Skin of body (tissue), 2 donors: ENCODE measurements around the gene RPUSD4. TPM values are rescaled to one million over a fixed set of nuclear protein-coding genes. Genes with fewer than 3 reads are reported as not detected.
"Not testable (repeated sequence)": the region's sequence is repeated elsewhere in the genome, so short reads cannot be mapped to it uniquely, and the experiment has no call there.

Experiments
- DNase-seq: peaks from one replicate; lab custom pipeline; 2025; lab: John Stamatoyannopoulos, UW
- total RNA-seq: library from RNA; depleted of rRNA; stranded (reverse); fragments of >200 nt; gene quantifications from one replicate; pipeline ENCODE4 v1.2.3, GENCODE V29; 2014

The RPUSD4 gene, protein sequence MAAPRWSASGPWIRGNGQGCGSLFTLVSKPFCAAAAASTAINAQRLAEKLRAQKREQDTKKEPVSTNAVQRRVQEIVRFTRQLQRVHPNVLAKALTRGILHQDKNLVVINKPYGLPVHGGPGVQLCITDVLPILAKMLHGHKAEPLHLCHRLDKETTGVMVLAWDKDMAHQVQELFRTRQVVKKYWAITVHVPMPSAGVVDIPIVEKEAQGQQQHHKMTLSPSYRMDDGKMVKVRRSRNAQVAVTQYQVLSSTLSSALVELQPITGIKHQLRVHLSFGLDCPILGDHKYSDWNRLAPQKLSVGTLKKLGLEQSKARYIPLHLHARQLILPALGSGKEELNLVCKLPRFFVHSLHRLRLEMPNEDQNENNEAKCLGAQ
- 25.0 TPM for total RNA-seq

DNA sequence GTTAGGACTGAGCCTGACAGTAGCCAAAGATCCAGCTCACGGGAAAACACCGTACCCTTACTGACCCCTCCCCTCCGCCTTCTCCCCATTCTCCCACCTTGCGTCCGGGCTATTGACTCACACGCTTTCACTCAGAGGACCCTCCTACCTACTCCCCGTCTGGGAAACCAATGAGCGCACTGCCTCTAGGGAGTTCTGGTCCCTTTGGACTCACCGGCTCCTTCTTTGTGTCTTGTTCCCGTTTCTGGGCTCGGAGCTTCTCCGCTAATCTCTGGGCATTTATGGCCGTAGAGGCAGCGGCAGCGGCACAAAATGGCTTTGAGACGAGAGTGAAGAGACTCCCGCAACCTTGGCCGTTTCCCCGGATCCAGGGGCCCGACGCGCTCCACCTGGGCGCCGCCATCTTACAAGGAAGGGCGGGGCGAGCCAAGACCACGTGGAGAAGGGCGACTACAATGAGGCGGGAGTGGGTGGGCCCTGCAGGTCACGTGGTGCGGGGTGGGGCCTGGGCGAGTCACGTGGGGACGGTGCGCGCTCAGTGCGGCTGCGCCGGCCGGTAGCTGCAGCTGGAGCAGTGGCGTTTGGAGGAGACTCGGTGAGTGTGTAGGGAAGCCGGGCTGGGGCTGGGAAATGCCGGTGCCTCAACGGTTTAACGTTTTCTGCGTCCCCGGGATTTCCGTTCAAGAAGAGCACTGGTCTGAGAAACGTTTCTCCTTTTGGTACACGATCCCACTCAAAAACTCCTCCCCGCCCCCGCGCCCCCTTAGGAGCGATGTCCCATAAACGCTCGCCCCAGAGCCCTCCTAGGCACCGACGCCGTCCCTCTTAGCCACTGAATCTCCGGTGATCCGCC lies at the start of gene RPUSD4, which contains the start of gene FAM118B:
Gene RPUSD4, minus strand, starts transcription at position 415 of the 853 bp plus-strand sequence. Its CDS starts 12 bp downstream, at position 403.
Gene FAM118B, plus strand, starts transcription at position 547 of the 853 bp plus-strand sequence. CDS start 23,220 bp downstream, outside the sequence.
- peak; percentile 96 for DNase-seq

DNA sequence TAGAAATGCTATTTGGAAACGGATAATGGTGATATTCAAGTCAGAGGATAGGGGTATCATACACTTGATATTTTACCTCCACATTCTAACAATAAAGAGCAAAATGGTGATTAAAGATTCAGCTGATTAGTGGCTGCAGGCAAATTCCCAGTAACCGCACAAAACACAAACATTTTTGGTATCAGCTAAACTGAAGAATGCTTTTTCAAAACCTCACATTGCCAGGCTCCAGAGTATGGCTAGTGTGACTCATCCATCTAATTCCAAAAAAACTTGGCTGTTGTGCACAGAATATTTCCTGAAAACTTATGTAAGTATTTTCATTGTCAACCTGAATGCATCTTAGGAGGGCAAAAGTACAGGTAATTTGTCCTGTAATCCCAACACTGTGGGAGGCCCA lies 46.3 kb upstream of the RPUSD4 start:
- no peak for DNase-seq

DNA sequence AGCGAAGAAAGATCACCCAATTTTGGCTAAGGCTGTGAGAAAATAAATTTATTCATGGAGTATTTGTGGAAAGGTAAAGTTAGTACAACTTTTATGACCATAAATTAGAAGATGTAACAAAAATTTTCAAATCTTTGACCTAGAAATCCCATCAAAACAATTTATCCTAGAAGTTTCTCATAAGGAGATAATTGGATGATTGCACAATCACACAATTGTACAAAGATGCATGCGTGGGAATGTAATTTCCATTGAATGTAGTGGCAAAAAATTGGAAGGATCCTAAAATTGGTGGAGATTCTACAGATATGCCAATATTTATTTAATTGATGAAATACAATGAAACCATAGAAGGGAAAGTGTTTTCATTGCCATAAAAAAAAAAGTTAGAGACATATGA lies 45.7 kb upstream of the RPUSD4 start:
- no peak for DNase-seq

DNA sequence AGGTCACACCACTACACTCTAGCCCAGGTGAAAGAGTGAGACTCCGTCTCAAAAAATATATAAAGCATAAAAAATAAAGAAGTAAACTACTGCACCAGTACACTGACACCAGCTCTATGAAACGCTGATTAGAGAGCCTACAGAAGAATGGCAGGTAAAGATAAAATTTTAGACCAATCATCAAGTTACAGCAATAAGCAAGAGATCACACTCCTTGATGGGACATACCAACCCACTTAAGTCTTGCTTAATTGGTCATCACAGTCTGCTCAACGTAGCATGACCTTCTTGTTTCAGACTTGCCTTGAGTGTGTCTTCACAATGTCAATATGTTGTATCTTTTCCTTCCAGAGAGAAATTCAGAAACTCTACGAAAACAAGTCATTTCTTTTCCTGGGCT lies 44.8 kb upstream of the RPUSD4 start:
- DNase-seq: no peak

DNA sequence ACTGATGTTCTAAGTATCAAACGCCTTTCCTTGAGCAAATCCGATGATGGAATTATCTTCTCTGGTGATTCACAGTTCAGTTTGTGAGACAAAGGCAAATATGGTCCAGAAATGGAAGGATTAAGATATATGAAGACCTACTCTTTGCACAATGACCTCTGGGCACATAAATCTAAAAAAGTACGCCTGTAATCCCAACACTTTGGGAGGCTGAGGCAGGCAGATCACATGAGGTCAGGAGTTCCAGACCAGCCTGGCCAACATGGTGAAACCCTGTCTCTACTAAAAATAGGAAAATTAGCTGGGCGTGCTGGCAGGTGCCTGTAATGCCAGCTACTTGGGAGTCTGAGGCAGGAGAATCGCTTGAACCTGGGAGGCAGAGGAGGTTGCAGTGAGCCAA lies 44.1 kb upstream of the RPUSD4 start:
- DNase-seq: not testable (repeated sequence)

DNA sequence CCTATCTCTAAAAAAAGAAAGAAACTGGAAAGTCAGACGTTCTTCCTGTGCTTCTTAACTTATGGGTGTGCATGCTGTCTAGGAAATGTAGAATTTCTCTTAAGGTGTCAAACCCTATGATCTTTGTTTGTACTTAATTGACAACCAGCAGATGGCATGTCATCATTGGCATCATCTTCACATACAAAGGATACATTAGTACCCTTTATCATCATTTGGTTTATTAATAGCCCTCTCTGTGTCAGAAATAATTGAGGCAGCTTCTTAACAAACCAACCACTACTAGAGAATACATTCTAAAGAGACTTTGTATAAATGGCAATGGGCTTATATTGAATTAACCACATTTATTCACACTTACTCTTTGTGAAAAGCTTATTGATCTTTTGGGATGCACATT lies 43.4 kb upstream of the RPUSD4 start:
- DNase-seq: no peak

DNA sequence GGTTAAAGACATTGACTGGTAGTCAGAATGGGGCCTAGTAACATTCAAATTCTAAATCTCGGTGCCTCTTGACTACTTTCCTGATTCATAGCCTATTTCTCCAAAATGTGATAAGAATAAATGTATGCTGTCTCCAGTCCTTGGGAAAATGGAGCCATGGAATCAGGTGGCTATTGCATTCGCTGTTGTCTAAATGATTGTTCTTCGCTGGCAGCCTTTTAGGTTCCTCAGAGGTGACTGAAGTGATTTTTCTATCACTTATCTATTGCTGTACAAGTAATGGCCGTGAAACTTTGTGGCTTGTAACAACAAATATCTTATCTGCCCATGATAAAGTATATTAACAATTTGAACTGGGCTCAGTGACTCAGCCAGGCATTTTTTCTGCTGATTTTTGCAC lies 41.8 kb upstream of the RPUSD4 start:
- no peak for DNase-seq

DNA sequence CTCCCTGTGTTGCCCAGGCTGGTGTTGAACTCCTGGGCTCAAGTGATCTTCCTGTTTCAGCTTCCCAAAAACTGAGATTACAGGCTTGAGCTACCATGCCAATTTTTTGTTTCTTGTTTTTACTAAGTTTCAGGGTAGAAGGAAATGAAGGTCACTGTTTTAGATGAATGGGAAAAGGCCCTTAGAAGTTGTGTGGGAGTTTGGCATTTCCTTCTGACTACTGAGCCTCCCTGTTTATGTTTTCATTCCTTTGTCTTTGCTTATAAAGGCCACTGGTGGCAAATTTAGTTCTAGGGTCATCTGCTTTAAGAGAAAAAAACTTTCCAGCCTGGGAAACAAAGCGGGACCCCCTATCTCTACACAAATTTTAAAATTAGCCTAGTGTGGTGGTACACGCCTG lies 35.2 kb upstream of the RPUSD4 start:
- DNase-seq: no peak

DNA sequence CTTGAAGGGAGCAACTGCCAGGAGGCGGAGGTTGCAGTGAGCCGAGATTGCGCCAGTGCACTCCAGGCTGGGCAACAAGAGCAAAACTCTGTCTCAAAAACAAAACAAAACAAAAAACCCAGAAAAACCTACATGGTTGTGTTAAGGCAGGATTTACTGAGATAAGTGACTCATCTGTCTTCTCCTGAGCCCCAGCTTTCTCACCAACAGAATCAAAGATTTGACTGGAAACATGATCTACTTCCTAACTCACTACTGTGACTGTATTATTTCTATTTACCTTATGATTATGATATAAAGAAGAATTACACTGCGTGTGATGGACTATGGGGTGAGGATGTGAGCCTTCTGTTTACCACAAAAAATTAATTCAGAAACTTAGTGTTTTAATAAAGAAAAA lies 21.9 kb upstream of the RPUSD4 start:
- DNase-seq: no peak

DNA sequence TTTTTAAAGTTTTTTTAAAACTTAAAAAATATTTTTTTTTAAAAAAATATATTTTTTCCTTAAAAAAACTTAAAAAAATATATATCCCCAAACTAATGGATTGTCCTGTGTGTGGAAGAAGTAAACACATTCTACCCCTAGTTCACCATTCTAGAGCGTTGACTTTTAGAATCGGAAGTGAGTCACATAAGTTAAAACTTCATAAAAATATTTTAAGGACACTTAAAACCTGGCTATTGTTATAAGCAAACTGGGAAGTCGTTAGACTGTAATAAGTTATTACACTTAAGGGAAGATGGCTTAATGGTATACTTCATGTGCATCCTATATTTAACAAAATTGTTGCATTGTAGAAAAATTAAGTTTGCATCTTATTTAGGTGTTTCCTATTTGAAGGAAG lies 21.2 kb upstream of the RPUSD4 start:
- no peak for DNase-seq

DNA sequence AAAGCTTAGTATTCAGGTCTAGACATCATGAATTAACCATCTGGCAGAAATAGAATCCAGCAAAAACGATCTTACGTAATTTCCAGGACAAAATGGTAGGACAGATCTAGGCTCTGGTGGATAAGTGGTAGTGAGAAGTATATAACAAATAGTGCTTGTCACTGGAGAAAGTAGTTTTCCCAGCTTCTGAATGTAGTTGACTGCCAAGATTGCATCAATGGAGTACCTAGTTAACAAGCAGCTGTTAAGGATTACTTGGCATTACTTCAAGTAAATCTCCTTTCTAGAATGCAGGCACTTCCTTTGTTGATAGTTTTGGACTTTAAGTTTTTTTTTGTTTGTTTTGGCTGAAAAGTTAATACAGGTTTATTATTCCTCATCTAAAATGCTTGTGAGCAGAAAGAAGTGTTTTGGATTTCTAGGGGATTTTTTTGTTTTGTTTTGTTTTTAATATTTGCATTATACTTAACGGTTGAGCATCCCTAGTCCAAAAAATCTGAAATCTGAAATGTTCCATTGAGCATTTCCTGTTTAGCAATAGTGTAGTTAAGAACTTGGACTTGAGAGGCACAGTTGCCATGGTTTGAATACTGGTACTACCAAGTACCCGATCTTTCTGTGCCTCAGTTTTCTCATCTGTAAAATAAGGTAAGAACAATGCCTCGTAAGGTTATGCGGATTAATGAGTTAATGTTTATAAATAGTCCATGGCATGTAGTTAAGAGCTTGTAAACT lies 20.4 kb upstream of the RPUSD4 start:
- DNase-seq: no peak

DNA sequence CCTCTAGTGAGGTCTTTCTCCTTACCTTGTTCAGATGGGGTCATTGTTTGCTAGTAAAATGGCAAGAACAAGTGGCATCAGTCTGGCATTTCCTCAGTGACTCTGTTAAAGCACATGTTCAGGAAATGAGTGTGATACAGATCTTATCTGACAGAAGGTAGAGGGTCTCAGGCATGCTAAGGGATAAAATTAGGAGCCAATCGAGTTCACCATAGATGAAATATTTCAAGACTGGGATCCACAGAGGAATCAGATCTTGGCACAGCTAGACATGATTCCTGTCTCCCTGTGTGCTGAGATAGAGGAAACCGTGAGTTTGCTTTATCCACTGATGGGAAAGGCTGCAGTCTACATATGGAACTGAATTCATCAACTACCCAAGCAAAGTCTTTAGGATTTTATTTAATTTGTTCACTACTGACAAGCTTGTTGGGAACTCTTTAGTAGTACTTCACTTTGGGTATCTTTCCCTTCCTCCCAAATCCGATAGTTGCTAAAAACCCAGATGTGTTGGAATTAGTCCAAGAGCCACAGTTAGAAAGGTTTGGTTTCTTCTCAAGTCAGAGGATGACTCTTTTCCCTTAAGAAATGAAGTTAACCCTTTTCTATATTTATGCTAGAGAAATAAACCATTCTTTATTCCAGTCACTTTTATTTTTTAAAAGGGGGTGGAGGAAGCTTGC lies 18.5 kb upstream of the RPUSD4 start:
- no peak for DNase-seq

DNA sequence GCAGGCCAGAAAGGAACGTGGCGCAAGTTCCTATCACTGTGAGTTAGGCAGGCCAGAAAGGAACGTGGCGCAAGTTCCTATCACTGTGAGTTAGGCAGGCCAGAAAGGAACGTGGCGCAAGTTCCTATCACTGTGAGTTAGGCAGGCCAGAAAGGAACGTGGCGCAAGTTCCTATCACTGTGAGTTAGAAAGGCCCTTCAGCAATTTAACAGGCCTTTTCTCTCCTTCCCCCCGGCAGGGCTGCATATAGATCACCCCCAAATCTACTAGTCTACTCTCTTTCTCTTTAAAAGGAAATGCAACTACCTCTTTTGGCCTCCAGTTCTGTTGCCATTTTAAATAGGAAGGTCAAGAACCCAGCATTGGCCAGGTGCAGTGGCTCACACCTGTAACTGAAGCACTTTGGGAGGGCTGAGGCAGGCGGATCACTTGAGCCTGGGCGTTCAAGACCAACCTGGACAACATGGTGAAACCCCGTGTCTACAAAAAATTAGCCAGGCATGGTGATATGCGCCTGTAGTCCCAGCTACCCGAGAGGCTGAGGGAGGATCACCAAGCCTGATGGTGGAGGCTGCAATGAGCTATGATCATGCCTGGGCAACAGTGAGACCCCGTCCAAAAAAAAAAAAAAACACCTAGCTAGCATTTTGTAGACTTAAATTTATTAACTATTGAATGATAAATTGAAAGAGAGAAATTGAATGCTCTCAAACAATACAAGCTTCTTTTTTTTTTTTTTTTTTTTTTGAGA lies 15.1 kb upstream of the RPUSD4 start:
- DNase-seq: no peak

DNA sequence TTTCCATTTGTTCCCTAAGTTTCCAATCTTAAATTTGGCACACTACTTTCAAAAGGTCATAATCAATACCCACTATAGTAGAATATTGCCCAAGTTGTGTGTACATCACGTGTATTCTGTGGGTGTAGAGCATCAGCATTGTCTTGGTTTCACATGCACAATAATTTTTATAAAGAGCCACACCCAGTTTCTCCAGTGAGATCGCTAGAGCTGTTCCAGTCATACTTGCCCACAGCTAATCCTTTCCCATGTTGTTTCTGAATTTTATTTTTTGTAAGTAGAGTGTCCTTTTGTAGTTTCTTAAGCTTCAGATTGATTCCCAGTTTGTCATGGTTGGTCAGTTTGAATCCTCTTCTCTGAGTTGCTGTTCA lies 13.8 kb upstream of the RPUSD4 start:
- no peak for DNase-seq

DNA sequence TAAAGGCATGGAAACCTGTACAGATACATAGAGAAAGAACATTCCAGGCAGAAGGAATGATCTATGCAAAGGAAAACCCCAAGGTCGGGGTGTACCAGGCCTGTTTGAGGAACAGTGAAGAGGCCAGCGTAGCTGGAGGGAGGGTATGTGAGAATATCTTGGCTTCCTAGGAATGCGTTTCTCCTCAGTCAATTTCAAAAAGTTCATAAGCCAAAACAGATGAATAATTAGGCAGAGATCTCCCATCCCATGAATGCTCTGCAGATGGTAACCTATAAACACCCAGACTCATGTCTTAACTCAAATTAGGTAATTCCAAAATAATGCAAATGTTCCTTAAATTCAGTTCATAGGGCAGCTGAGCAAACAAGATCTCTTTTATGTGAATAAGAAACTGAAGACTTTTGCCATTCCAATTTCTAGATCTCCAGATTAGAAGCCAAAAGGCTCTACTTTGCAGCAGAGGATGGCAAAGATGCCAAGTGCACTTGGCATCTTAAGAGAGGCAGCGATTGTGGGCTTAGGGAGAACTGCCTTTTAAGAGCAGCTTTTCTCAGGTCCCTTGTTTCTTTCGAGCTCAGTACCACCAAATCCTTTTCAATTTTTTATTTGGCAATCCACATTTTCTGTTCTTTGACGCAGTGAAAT lies 13.3 kb upstream of the RPUSD4 start:
- peak; percentile 31 for DNase-seq

DNA sequence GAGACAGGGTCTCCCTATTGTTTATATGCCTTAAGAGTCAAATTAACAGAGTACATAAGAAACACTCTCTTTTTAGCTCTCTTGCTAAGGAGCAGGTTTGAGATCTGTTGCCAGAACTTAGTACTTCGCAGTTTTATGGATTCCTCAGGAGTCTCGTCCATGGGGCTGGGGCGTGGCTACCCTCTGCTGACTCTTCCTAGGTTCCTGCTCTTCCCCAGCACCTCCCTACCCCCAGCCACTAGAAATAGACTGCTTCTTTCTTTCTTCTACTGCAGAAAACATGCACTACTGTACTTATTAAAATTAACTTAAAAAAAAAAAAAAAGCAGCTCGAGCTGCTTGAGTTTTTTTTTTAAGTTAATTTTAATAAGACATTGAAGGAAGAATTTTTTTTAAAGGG lies 8.1 kb upstream of the RPUSD4 start:
- DNase-seq: no peak

DNA sequence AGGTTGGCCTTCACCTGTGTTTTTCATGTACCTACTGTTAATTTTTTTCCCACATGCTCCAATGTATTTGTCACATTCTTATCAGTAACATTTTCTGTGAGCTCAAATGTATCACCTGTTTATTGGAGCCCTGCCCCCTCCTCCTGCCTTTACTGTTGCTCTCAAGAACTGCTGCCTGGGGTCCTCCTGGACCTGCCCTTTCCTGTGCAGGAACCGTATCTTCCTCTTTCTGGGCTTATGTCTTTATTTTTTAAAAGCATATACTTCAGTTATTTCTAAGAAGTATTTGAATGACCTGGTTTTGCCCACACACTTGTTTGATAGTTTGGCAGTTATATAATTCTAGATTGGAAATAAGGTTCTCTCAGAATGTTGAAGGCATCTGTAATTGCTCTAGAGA lies 6.0 kb upstream of the RPUSD4 start:
- no peak for DNase-seq

DNA sequence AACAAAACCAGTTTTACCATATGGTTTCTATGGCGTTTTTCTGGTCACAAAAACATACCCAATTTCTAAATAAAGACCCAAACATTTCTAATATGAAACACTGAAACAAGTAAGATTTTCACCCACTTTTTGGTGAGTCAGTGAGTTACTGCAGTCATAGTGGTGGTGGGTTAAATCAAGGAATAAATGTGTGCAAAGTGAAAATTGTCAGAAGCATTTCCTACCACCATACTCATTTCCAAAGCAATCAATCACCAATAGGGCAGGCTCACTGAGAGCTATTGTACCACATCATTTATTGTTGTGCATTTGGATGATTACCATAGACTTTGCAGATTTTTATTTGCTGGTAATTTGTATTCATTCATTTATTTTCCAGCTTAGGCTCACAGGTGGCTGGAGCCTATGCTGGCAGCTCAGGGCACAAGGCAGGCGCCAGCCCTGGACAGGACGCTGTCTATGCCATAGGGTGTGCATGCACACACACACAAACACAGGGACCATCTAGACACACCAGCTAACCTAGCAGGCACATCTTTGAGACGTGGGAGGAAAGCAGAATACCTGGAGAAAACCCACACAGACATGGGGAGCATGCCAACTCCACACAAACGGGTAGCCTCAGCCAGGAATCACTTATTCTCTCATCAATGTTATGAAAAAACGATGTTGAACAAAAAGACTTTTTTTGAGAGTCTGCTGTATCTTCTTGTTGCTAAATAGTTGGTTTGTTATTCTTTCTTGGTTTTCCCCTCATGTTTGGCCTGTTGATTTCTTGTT lies 5.3 kb upstream of the RPUSD4 start:
- no peak for DNase-seq

DNA sequence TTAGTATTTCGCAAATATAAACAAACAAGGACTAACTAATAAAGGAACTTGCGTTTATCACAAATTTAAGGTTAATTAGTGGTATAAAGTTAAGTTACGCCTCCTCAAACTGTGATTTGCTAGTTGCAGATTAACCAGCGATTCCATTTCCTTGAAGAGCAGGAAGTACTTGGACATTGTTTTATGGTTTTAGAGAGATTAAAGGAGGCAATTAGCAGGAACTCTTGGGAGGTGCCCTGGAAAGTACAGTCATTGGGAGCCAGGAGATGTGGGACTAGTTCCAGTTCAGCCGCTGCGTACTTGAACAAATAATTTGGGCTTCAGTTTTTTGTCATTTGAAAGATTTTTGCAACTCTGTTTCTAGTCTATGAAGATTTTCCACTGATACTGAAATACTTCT lies 3.4 kb upstream of the RPUSD4 start:
- DNase-seq: no peak
